H9 (cell line): ENCODE data around the gene COL3A1. TPM values are rescaled to one million over a fixed set of nuclear protein-coding genes. Genes with fewer than 3 reads are reported as not detected.

Experiments
- DNase-seq: peaks from one replicate; pipeline ENCODE4 v3.0.0-alpha.2; 2017
- H2AFZ ChIP-seq: one replicate; pipeline ENCODE4 v1.6.1; 2013; ENCODE audit warnings: mild to moderate bottlenecking, low read length, control low read depth, moderate library complexity
- H2AK5ac ChIP-seq: 2 replicates; pipeline ENCODE4 v1.6.1; 2013; ENCODE audit warnings: low read length, control low read depth, mixed read lengths; ENCODE audit not compliant: insufficient read length
- H2BK120ac ChIP-seq: one replicate; pipeline ENCODE4 v1.6.1; 2013; ENCODE audit warnings: low read depth, mild to moderate bottlenecking, low read length, control low read depth, inconsistent platforms; ENCODE audit not compliant: poor library complexity, severe bottlenecking
- H2BK12ac ChIP-seq: 2 replicates; pipeline ENCODE4 v1.6.1; 2013; ENCODE audit warnings: low read length, control low read depth, mixed read lengths, low read depth; ENCODE audit not compliant: insufficient read length
- H2BK15ac ChIP-seq: 2 replicates; pipeline ENCODE4 v1.6.1; 2013; ENCODE audit warnings: low read depth, low read length, control low read depth
- H2BK20ac ChIP-seq: one replicate; pipeline ENCODE4 v1.6.1; 2013; ENCODE audit warnings: low read depth, mild to moderate bottlenecking, low read length, control low read depth, inconsistent platforms; ENCODE audit not compliant: poor library complexity, severe bottlenecking
- H2BK5ac ChIP-seq: 2 replicates; pipeline ENCODE4 v1.6.1; 2013; ENCODE audit warnings: low read length, control low read depth, mixed read lengths; ENCODE audit not compliant: insufficient read length
- H3K14ac ChIP-seq: 2 replicates; pipeline ENCODE4 v1.6.1; 2013; ENCODE audit warnings: low read length, control low read depth; ENCODE audit not compliant: insufficient read depth
- H3K18ac ChIP-seq: 2 replicates; pipeline ENCODE4 v1.6.1; 2013; ENCODE audit warnings: low read depth, mild to moderate bottlenecking, mixed read lengths, low read length, control low read depth; ENCODE audit not compliant: insufficient read length
- H3K23ac ChIP-seq: 2 replicates; pipeline ENCODE4 v1.6.1; 2013; ENCODE audit warnings: low read length, control low read depth, mixed read lengths, low read depth; ENCODE audit not compliant: insufficient read length
- H3K23me2 ChIP-seq: 2 replicates; pipeline ENCODE4 v1.6.1; 2013; ENCODE audit warnings: low read depth, mild to moderate bottlenecking, mixed read lengths, low read length, control low read depth; ENCODE audit not compliant: insufficient read length, poor library complexity, severe bottlenecking
- H3K27ac ChIP-seq: 2 replicates; pipeline ENCODE4 v1.5.1; 2013; ENCODE audit warnings: low read length, control low read depth, mixed read lengths, low read depth; ENCODE audit not compliant: insufficient read length
- H3K27me3 ChIP-seq: 2 replicates; pipeline ENCODE4 v1.6.1; 2013; ENCODE audit warnings: low read length, control low read depth, inconsistent platforms; ENCODE audit not compliant: insufficient read depth
- H3K4ac ChIP-seq: 2 replicates; pipeline ENCODE4 v1.6.1; 2013; ENCODE audit warnings: low read depth, mild to moderate bottlenecking, control low read depth, inconsistent platforms, low read length, moderate library complexity
- H3K4me1 ChIP-seq: 2 replicates; pipeline ENCODE4 v1.6.1; 2013; ENCODE audit warnings: low read length, control low read depth, inconsistent platforms; ENCODE audit not compliant: insufficient read depth
- H3K4me2 ChIP-seq: 2 replicates; pipeline ENCODE4 v1.6.1; 2013; ENCODE audit warnings: low read length, control low read depth, mixed read lengths; ENCODE audit not compliant: insufficient read length, insufficient read depth
- H3K56ac ChIP-seq: 2 replicates; pipeline ENCODE4 v1.6.1; 2013; ENCODE audit warnings: low read depth, mild to moderate bottlenecking, mixed read lengths, low read length, control low read depth; ENCODE audit not compliant: insufficient read length
- H3K79me1 ChIP-seq: 2 replicates; pipeline ENCODE4 v1.6.1; 2013; ENCODE audit warnings: low read depth, mild to moderate bottlenecking, moderate library complexity, low read length, control low read depth, inconsistent platforms; ENCODE audit not compliant: insufficient read depth, poor library complexity, severe bottlenecking
- H3K79me2 ChIP-seq: 2 replicates; pipeline ENCODE4 v1.6.1; 2013; ENCODE audit warnings: low read length, control low read depth, inconsistent platforms; ENCODE audit not compliant: insufficient read depth
- H3K9ac ChIP-seq: 2 replicates; pipeline ENCODE4 v1.6.1; 2013; ENCODE audit warnings: low read length, control low read depth, mixed read lengths; ENCODE audit not compliant: insufficient read length; ENCODE audit errors: extremely low read depth
- H3K9me3 ChIP-seq: one replicate; pipeline ENCODE4 v1.6.1; 2013; ENCODE audit warnings: low read depth, low read length, inconsistent platforms; ENCODE audit not compliant: control insufficient read depth
- H3T11ph ChIP-seq: one replicate; pipeline ENCODE4 v1.6.1; 2013; ENCODE audit warnings: mild to moderate bottlenecking, low read length, control low read depth, inconsistent platforms
- H4K20me1 ChIP-seq: one replicate; pipeline ENCODE4 v1.6.1; 2013; ENCODE audit not compliant: control insufficient read depth, insufficient read length, insufficient read depth
- H4K5ac ChIP-seq: 2 replicates; pipeline ENCODE4 v1.6.1; 2013; ENCODE audit warnings: low read depth, mild to moderate bottlenecking, mixed read lengths, low read length, control low read depth; ENCODE audit not compliant: insufficient read length
- H4K8ac ChIP-seq: replicated peaks from 2 replicates; pipeline ENCODE4 v1.6.1; 2013; ENCODE audit warnings: low read length, control low read depth, mixed read lengths, low read depth; ENCODE audit not compliant: insufficient read length
- H4K91ac ChIP-seq: 2 replicates; pipeline ENCODE4 v1.6.1; 2013; ENCODE audit warnings: low read depth, mild to moderate bottlenecking, moderate library complexity, mixed read lengths, low read length, control low read depth; ENCODE audit not compliant: insufficient read length
- H3K27ac Mint-ChIP-seq, 3 experiments: 2 replicates in 2 of 3; 3 replicates in 1 of 3; pipeline ENCODE4 v1.8.0; 2020 to 2021; ENCODE audit warnings: mixed read lengths in 3 of 3, mild to moderate bottlenecking in 1 of 3, moderate library complexity in 1 of 3
- H3K27me3 Mint-ChIP-seq: 2 replicates; pipeline ENCODE4 v1.8.0; 2021; ENCODE audit warnings: low read depth, mild to moderate bottlenecking, moderate library complexity, mixed read lengths
- H3K36me3 Mint-ChIP-seq, 3 experiments: 2 replicates in 2 of 3; 3 replicates in 1 of 3; pipeline ENCODE4 v1.8.0; 2020 to 2021; ENCODE audit warnings: low read depth in 3 of 3, mixed read lengths in 3 of 3; ENCODE audit not compliant: insufficient read depth in 1 of 3
- H3K4me1 Mint-ChIP-seq, 2 experiments: 2 replicates each; pipeline ENCODE4 v1.8.0; 2020; ENCODE audit warnings: mixed read lengths in 2 of 2
- H3K4me3 Mint-ChIP-seq, 2 experiments: 2 replicates in 1 of 2; 3 replicates in 1 of 2; pipeline ENCODE4 v1.8.0; 2020 to 2021; ENCODE audit warnings: mild to moderate bottlenecking in 2 of 2, mixed read lengths in 2 of 2, moderate library complexity in 1 of 2
- H3K9me3 Mint-ChIP-seq, 2 experiments: 2 replicates in 1 of 2; 3 replicates in 1 of 2; pipeline ENCODE4 v1.8.0; 2020; ENCODE audit warnings: mild to moderate bottlenecking in 2 of 2, mixed read lengths in 2 of 2, moderate library complexity in 1 of 2
- CTCF ChIP-seq: fragments of 200-600 bp; sonication (generic); conservative IDR thresholded peaks from 3 replicates; pipeline ENCODE4 v1.8.0; 2021; ENCODE audit warnings: antibody characterized with exemption, mild to moderate bottlenecking
- WGBS: extraction: QIAGEN DNeasy Blood & Tissue Kit; methylation state at CpG from one replicate; pipeline ENCODE4 v1.1.7; 2013; ENCODE audit warnings: missing lambda C conversion rate, low lambda C conversion rate, mixed read lengths; ENCODE audit not compliant: insufficient read length; ENCODE audit errors: extremely low coverage; 5-methylcytosine and 5-hydroxymethylcytosine counted together
- total RNA-seq: library from RNA; stranded (reverse); gene quantifications from 2 replicates; pipeline ENCODE4 v1.2.1, GENCODE V29; 2021

The COL3A1 gene
- total RNA-seq, 1 experiment from 2014 or later: not detected

- Mint-ChIP-seq H3K36me3 (no peaks in the 10 kb centered on the region), H3K4me1 (no peaks in the 10 kb centered on the region), H3K27me3 (no peaks in the 10 kb centered on the region), H3K27ac (no peak overlapping the region), H3K9me3 (no peaks in the 10 kb centered on the region), H3K4me3 (no peak overlapping the region)
- Histone ChIP-seq H2BK20ac (no peak overlapping the region), H3K18ac (no peak overlapping the region), H3K4me1 (no peaks in the 10 kb centered on the region), H3K27ac (no peak overlapping the region), H2AK5ac (no peak overlapping the region), H2BK15ac (no peak overlapping the region), H3K79me2 (no peaks in the 10 kb centered on the region), H3K23ac (no peak overlapping the region), H4K91ac (no peak overlapping the region), H3K4ac (no peak overlapping the region), H2BK12ac (no peak overlapping the region), H3K56ac (no peak overlapping the region), H4K8ac (no peak overlapping the region), H3K4me2 (no peak overlapping the region), H3K14ac (no peak overlapping the region), H3K9ac (no peak overlapping the region), H3K79me1 (no peaks in the 10 kb centered on the region), H3T11ph (no peak overlapping the region), H2BK120ac (no peak overlapping the region), H2AFZ (no peak overlapping the region), H3K9me3 (no peaks in the 10 kb centered on the region), H4K5ac (no peak overlapping the region), H3K27me3 (no peaks in the 10 kb centered on the region), H3K23me2 (no peaks in the 10 kb centered on the region), H4K20me1 (no peaks in the 10 kb centered on the region), H2BK5ac (no peak overlapping the region)
- no CpG with 5 or more reads among the region's 4 CpGs for WGBS
- no peak for TF ChIP-seq CTCF
- DNase-seq: no peak
These were observed 12.7 kb downstream of the COL3A1 start for GRCh38 chr2:188986839-188987238.
